GM19455 (cell line): ENCODE results near the gene KLKB1.

Experiments used
- ATAC-seq: cut with Tn5 transposase; IDR thresholded peaks from one replicate; pipeline ENCODE4 v1.9.1; 2021; ENCODE audit not compliant: unreplicated experiment

Gene KLKB1

GRCh38 chr4:186304866-186305505 is 77.7 kb downstream of the KLKB1 start:
- no peak for ATAC-seq

DNA sequence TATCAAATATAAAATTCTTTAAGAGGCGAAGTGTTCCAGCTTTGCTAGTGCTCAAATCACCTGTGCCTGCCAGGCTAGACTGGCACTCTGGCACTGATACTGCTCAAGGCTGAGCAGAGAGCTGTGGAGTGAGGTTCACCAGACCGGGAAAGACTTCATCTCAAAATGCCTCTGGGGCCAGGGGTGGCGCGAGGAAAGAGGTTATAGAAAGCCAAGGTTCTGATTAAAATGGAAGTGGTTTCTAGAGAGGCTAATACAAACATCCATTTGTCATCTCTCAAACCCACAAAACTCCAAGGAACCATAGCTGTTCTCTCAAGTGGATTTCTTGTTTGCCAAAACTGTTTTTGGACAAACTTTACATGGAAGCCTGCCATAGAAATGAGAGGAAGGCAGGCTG is 80.2 kb downstream of the KLKB1 start:
- no peak for ATAC-seq

GRCh38 chr4:186307916-186308315 is 80.6 kb downstream of the KLKB1 start:
- no peak for ATAC-seq
